ENCODE data around the gene MYEOV. TPM values are rescaled to one million over a fixed set of nuclear protein-coding genes. Genes with fewer than 3 reads are reported as not detected.

Gene MYEOV
- total RNA-seq, 1 experiment from 2014 or later: 101 TPM

GRCh38 chr11:69344570-69345145, 50.7 kb downstream of the MYEOV start:
- in situ Hi-C loops (cut with HindIII; ENCODE audit: low pct_unique_long_range_greater_than_20kb, low sequenced_read_pairs): no loop called here
- no peak for DNase-seq (ENCODE audit: low read depth)

Other genes starting within 250 kb of the MYEOV start
- gene TPCN2, start 245.2 kb upstream of the MYEOV start, total RNA-seq (2014; rRNA removed; shearing (Covaris generic); ENCODE audit: low replicate concordance): 4.2 and 10.7 TPM in 2 replicates
- not detected in 2 replicates for gene SMIM38, start 138.2 kb upstream of the MYEOV start, total RNA-seq (2014; rRNA removed; shearing (Covaris generic); ENCODE audit: low replicate concordance)
- gene LINC01488, start 187.5 kb downstream of the MYEOV start, total RNA-seq (2014; rRNA removed; shearing (Covaris generic); ENCODE audit: low replicate concordance): not detected in 2 replicates

Measured in Caki2 (cell line).